ENCODE data around the gene MAP7D1. TPM values are rescaled to one million over a fixed set of nuclear protein-coding genes. Genes with fewer than 3 reads are reported as not detected.

Gene MAP7D1
- total and polyA plus RNA-seq, 10 of the 15 experiments (the other 5 are each of a cell fraction or from before 2014, with no cell fraction given), result 4.4 to 97.6 (median 24.2) TPM

DNA sequence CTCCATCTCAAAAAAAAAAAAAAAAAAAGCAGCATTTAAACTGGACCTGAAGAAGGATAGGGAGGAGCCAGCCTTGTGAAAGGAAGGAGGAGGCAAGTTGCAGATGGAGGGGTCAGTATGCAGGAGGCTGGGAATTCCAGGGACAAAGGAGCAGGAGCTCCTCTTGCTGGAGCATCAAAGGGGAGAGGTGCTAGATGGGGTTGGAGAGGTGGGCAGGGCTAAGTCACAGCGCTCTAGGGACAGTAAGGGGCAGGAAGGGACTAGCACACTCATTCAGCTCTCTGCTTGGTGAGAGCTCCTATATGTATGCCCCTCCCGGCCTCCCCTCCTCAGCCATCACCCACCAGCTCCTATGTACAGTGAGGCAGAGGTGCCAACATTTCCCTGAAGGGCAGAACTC is 26.8 kb downstream of the MAP7D1 start:
- Histone ChIP-seq H3K27me3 (replicated peaks in 1 of 2; ENCODE audit: control insufficient read depth in 2 of 2, insufficient read depth in 2 of 2, low read length in 1 of 2) (no peaks in the 10 kb centered on the region), H4K20me1 (ENCODE audit: control insufficient read depth, insufficient read depth) (no peaks in the 10 kb centered on the region), H3K4me2 (ENCODE audit: control insufficient read depth, insufficient read depth) (no peak overlapping the region), H3K4me1 (ENCODE audit: control insufficient read depth, insufficient read depth, low read length) (peaks cover under 1% of the 10 kb centered on the region; the same call in 1 of the 2 replicates), H3K36me3 (ENCODE audit: control insufficient read depth in 2 of 2, insufficient read depth in 2 of 2, low read length in 1 of 2) (peaks cover 0 to 21% of the 10 kb centered on the region in 2 experiments; a peak in 2 of 4 replicates), H3K9me3 (replicated peaks; ENCODE audit: control insufficient read depth, insufficient read depth, low read length) (no peaks in the 10 kb centered on the region), H3K9ac (ENCODE audit: control insufficient read depth, insufficient read depth, low read length) (no peak overlapping the region), H3K27ac (ENCODE audit: control insufficient read depth, insufficient read depth) (no peak overlapping the region), H3K79me2 (ENCODE audit: control insufficient read depth, insufficient read depth, low read length) (no peaks in the 10 kb centered on the region), H2AFZ (ENCODE audit: control insufficient read depth, low read depth, low read length) (no peak overlapping the region), H3K4me3 (no peak overlapping the region)
- POLR2A ChIA-PET, result interaction anchor here (0.5 to 0.6 kb wide), 4 partner anchors 73 to 199 kb away, joined by 3 to 4 read pairs (median 3); no protein-coding TSS in a partner anchor
- RAD21 ChIA-PET (ENCODE audit: unreplicated experiment), result interaction anchor here (1.7 kb wide), 1 partner anchor 33 kb away, joined by 10 read pairs; the partner anchor contains the start of gene TRAPPC3
- TF ChIP-seq SIX5 (IDR thresholded peaks at IDR 0.05; ENCODE audit: low read depth, low read length, severe bottlenecking) (no peak), ZNF274 (IDR thresholded peaks at IDR 0.05; ENCODE audit: insufficient read depth, insufficient read length) (no peak), NFYA (IDR thresholded peaks at IDR 0.05; ENCODE audit: borderline replicate concordance, low read depth, low read length) (no peak), GABPA (IDR thresholded peaks at IDR 0.05; ENCODE audit: low read depth) (no peak), SREBF2 (IDR thresholded peaks at IDR 0.05; ENCODE audit: low read length) (no peak), BRCA1 (IDR thresholded peaks at IDR 0.05; ENCODE audit: low read depth, low read length) (no peak), MEF2A (IDR thresholded peaks at IDR 0.05; ENCODE audit: insufficient read depth, low read depth, low read length) (no peak), RAD51 (IDR thresholded peaks at IDR 0.05) (no peak), SRF (IDR thresholded peaks at IDR 0.05; ENCODE audit: low read depth in 2 of 2, low read length in 2 of 2) (no peak), MXI1 (IDR thresholded peaks at IDR 0.05; ENCODE audit: low read depth, low read length) (no peak), SPI1 (IDR thresholded peaks at IDR 0.05; ENCODE audit: borderline replicate concordance, insufficient read depth, low read depth, low read length) (no peak), POLR2AphosphoS2 (IDR thresholded peaks at IDR 0.05; ENCODE audit: low read depth, low read length) (no peak), PAX5 (IDR thresholded peaks at IDR 0.05; ENCODE audit: borderline replicate concordance, low read depth, low read length) (no peak), POLR2A (IDR thresholded peaks at IDR 0.05; ENCODE audit: low read depth, low read length) (no peak)
- TF ChIP-seq, protein P1, sequence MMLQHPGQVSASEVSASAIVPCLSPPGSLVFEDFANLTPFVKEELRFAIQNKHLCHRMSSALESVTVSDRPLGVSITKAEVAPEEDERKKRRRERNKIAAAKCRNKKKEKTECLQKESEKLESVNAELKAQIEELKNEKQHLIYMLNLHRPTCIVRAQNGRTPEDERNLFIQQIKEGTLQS (IDR thresholded peaks at IDR 0.05; ENCODE audit: borderline replicate concordance, extremely low read depth, low read depth, low read length), result no peak
- DNase-seq (ENCODE audit: low read depth, low spot score), result no peak
- ATAC-seq, result no peak
- no TSS peak for BruUV-seq (replicated peaks)
- in situ Hi-C loops (cut with MboI) (no loop called here), intact Hi-C loops (cut with micrococcal nuclease; ENCODE audit: unreplicated experiment) (no loop called here)
- SMC1A ChIA-PET (ENCODE audit: uncharacterized antibody, unreplicated experiment), result interaction anchor here (0.9 to 2.7 kb wide), 3 partner anchors 19 to 107 kb away, joined by 3 to 12 read pairs (median 4); partner anchors contain the start of gene TRAPPC3
- CTCF ChIA-PET, result interaction anchor here (0.6 to 2.6 kb wide), 6 partner anchors 11 to 290 kb away, joined by 3 to 17 read pairs (median 3); partner anchors contain the start of gene TRAPPC3
- no peak for FAIRE-seq
- WGBS (ENCODE audit: insufficient coverage, insufficient replicate concordance, low lambda C conversion rate, missing lambda C conversion rate), result 70% methylated on average over 2 of the region's 2 CpGs
